ENCODE results near the gene TATDN3.
"Not testable (repeated sequence)": the region's sequence is repeated elsewhere in the genome, so short reads cannot be mapped to it uniquely, and the experiment has no call there.

Gene TATDN3

DNA sequence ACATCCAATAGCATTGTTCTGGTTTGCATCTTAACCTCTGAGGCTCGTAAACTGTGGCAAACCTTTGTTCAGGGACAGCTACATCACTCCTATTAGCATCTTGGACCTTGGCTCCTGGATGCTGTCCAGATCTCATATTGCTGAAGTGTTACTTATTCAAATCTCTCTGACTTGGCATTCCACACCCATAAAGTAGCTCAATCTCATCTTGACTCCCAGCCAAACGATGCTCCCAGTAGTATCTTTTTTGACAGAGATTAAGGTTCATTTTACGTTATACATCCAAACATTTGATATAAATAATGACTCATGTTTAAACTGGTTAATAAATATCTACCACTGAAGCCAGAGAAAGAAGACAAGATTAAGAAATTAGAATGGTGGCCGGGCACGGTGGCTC, 62.0 kb downstream of the TATDN3 start:
- Histone ChIP-seq H3K9me3 (ENCODE audit: control insufficient read depth, low read length) (no peaks in the 10 kb centered on the region), H3K36me3 (ENCODE audit: control insufficient read depth, insufficient read depth, low read length) (no peaks in the 10 kb centered on the region), H3K4me3 (ENCODE audit: insufficient read depth, low read depth, low read length) (no peak overlapping the region), H3K27ac (ENCODE audit: insufficient read depth, low read depth, low read length, poor library complexity, severe bottlenecking) (no peak overlapping the region), H3K27me3 (ENCODE audit: control insufficient read depth, insufficient read depth, low read length, poor library complexity, severe bottlenecking) (no peaks in the 10 kb centered on the region), H3K4me1 (ENCODE audit: control insufficient read depth, insufficient read depth, low read length) (no peaks in the 10 kb centered on the region)
- 93 to 95% methylated on average over 3 to 5 of the region's 5 CpGs for WGBS, 2 experiments

- Histone ChIP-seq H3K27me3 (ENCODE audit: control insufficient read depth, insufficient read depth, low read length, poor library complexity, severe bottlenecking) (no peaks in the 10 kb centered on the region), H3K36me3 (ENCODE audit: control insufficient read depth, insufficient read depth, low read length) (no peaks in the 10 kb centered on the region), H3K9me3 (ENCODE audit: control insufficient read depth, low read length) (no peaks in the 10 kb centered on the region), H3K4me1 (ENCODE audit: control insufficient read depth, insufficient read depth, low read length) (peaks cover 4% of the 10 kb centered on the region), H3K27ac (ENCODE audit: insufficient read depth, low read depth, low read length, poor library complexity, severe bottlenecking) (no peak overlapping the region), H3K4me3 (ENCODE audit: insufficient read depth, low read depth, low read length) (no peak overlapping the region)
- WGBS, 2 experiments, result 85 to 86% methylated on average over 16 of the region's 16 CpGs
Measured at GRCh38 chr1:212856755-212857154, 65.1 kb downstream of the TATDN3 start.

GRCh38 chr1:212857992-212858460, 66.3 kb downstream of the TATDN3 start, which contains the start of gene FLVCR1:
FLVCR1 (plus strand) TSS chr1:212858275; CDS start chr1:212858453, 178 bp downstream.
- H3K27me3 ChIP-seq (ENCODE audit: control insufficient read depth, insufficient read depth, low read length, poor library complexity, severe bottlenecking), result no peaks in the 10 kb centered on the region
- peaks cover 4% of the 10 kb centered on the region for H3K4me1 ChIP-seq (ENCODE audit: control insufficient read depth, insufficient read depth, low read length)
- H3K36me3 ChIP-seq (ENCODE audit: control insufficient read depth, insufficient read depth, low read length), result no peaks in the 10 kb centered on the region
- peak within 1 kb of the TSS; percentile 89 for H3K27ac ChIP-seq (ENCODE audit: insufficient read depth, low read depth, low read length, poor library complexity, severe bottlenecking)
- peak within 1 kb of the TSS; percentile 85 for H3K4me3 ChIP-seq (ENCODE audit: insufficient read depth, low read depth, low read length)
- H3K9me3 ChIP-seq (ENCODE audit: control insufficient read depth, low read length), result no peaks in the 10 kb centered on the region
- WGBS, 2 experiments, result 0 to 1% methylated on average over 54 of the region's 54 CpGs

- peak overlapping the region; percentile 89 for H3K27ac ChIP-seq (ENCODE audit: insufficient read depth, low read depth, low read length, poor library complexity, severe bottlenecking)
- H3K9me3 ChIP-seq (ENCODE audit: control insufficient read depth, low read length), result no peaks in the 10 kb centered on the region
- H3K36me3 ChIP-seq (ENCODE audit: control insufficient read depth, insufficient read depth, low read length), result no peaks in the 10 kb centered on the region
- H3K4me1 ChIP-seq (ENCODE audit: control insufficient read depth, insufficient read depth, low read length), result peaks cover 4% of the 10 kb centered on the region
- H3K4me3 ChIP-seq (ENCODE audit: insufficient read depth, low read depth, low read length), result peak overlapping the region; percentile 85
- no peaks in the 10 kb centered on the region for H3K27me3 ChIP-seq (ENCODE audit: control insufficient read depth, insufficient read depth, low read length, poor library complexity, severe bottlenecking)
- WGBS, 2 experiments, result 1% methylated on average over 54 of the region's 54 CpGs
Measured at GRCh38 chr1:212858461-212859265, 67.0 kb downstream of the TATDN3 start.

GRCh38 chr1:212860713-212861581, 69.3 kb downstream of the TATDN3 start:
- H3K27ac ChIP-seq (ENCODE audit: insufficient read depth, low read depth, low read length, poor library complexity, severe bottlenecking), result peak overlapping the region; percentile 13
- H3K36me3 ChIP-seq (ENCODE audit: control insufficient read depth, insufficient read depth, low read length), result no peaks in the 10 kb centered on the region
- H3K27me3 ChIP-seq (ENCODE audit: control insufficient read depth, insufficient read depth, low read length, poor library complexity, severe bottlenecking), result no peaks in the 10 kb centered on the region
- H3K4me3 ChIP-seq (ENCODE audit: insufficient read depth, low read depth, low read length), result peak overlapping the region; percentile 23
- H3K4me1 ChIP-seq (ENCODE audit: control insufficient read depth, insufficient read depth, low read length), result peaks cover 4% of the 10 kb centered on the region
- H3K9me3 ChIP-seq (ENCODE audit: control insufficient read depth, low read length), result no peaks in the 10 kb centered on the region
- WGBS, 2 experiments, result 18 to 38% methylated on average over 4 to 5 of the region's 5 CpGs

- Histone ChIP-seq H3K4me1 (ENCODE audit: control insufficient read depth, insufficient read depth, low read length) (peaks cover 4% of the 10 kb centered on the region), H3K36me3 (ENCODE audit: control insufficient read depth, insufficient read depth, low read length) (no peaks in the 10 kb centered on the region), H3K4me3 (ENCODE audit: insufficient read depth, low read depth, low read length) (no peak overlapping the region), H3K27me3 (ENCODE audit: control insufficient read depth, insufficient read depth, low read length, poor library complexity, severe bottlenecking) (no peaks in the 10 kb centered on the region), H3K9me3 (ENCODE audit: control insufficient read depth, low read length) (no peaks in the 10 kb centered on the region), H3K27ac (ENCODE audit: insufficient read depth, low read depth, low read length, poor library complexity, severe bottlenecking) (no peak overlapping the region)
- 95 to 97% methylated on average over 2 of the region's 2 CpGs for WGBS, 2 experiments
Measured at GRCh38 chr1:212862111-212862690, 70.5 kb downstream of the TATDN3 start.

- H3K27me3 ChIP-seq (ENCODE audit: control insufficient read depth, insufficient read depth, low read length, poor library complexity, severe bottlenecking); H3K9me3 ChIP-seq (ENCODE audit: control insufficient read depth, low read length); H3K4me3 ChIP-seq (ENCODE audit: insufficient read depth, low read depth, low read length); H3K36me3 ChIP-seq (ENCODE audit: control insufficient read depth, insufficient read depth, low read length); H3K27ac ChIP-seq (ENCODE audit: insufficient read depth, low read depth, low read length, poor library complexity, severe bottlenecking); H3K4me1 ChIP-seq (ENCODE audit: control insufficient read depth, insufficient read depth, low read length): not testable (repeated sequence)
- WGBS, 2 experiments, result 87 to 88% methylated on average over 10 of the region's 10 CpGs
Measured at GRCh38 chr1:212863345-212863744, 71.7 kb downstream of the TATDN3 start.

GRCh38 chr1:212864201-212864600, 72.5 kb downstream of the TATDN3 start:
- Histone ChIP-seq H3K9me3 (ENCODE audit: control insufficient read depth, low read length) (no peaks in the 10 kb centered on the region), H3K4me1 (ENCODE audit: control insufficient read depth, insufficient read depth, low read length) (peaks cover 4% of the 10 kb centered on the region), H3K36me3 (ENCODE audit: control insufficient read depth, insufficient read depth, low read length) (peaks cover 3% of the 10 kb centered on the region), H3K4me3 (ENCODE audit: insufficient read depth, low read depth, low read length) (no peak overlapping the region), H3K27ac (ENCODE audit: insufficient read depth, low read depth, low read length, poor library complexity, severe bottlenecking) (no peak overlapping the region), H3K27me3 (ENCODE audit: control insufficient read depth, insufficient read depth, low read length, poor library complexity, severe bottlenecking) (no peaks in the 10 kb centered on the region)
- 88 to 89% methylated on average over 4 of the region's 4 CpGs for WGBS, 2 experiments

Data from ectodermal cell (in vitro differentiated cells).